Esophagus squamous epithelium (tissue), 5 donors: ENCODE data around the gene BNIP3. TPM values are rescaled to one million over a fixed set of nuclear protein-coding genes. Genes with fewer than 3 reads are reported as not detected.

Source experiments
- DNase-seq: peaks from one replicate; lab custom pipeline; 2025; lab: John Stamatoyannopoulos, UW
- H3K27ac ChIP-seq, 4 donors: fragments of 200-600 bp; sonication (generic); one replicate each; pipeline ENCODE4 v1.5.1; 2016 to 2019; ENCODE audit warnings: mild to moderate bottlenecking in 1 of 4
- H3K27me3 ChIP-seq, 4 donors: fragments of 200-600 bp; sonication (generic); 1 replicate in 3 of 4; 2 replicates in 1 of 4; pipeline versions ENCODE4 v1.5.1 to v1.6.0; 2017 to 2021; ENCODE audit warnings: antibody characterized with exemption in 1 of 4
- H3K36me3 ChIP-seq, 3 donors: fragments of 200-600 bp; sonication (generic); one replicate each; pipeline ENCODE4 v1.5.1; 2016 to 2019
- H3K4me1 ChIP-seq, 3 donors: fragments of 200-600 bp; sonication (generic); one replicate each; pipeline ENCODE4 v1.5.1; 2017 to 2019
- H3K4me3 ChIP-seq, 4 donors: fragments of 200-600 bp; sonication (generic); 1 replicate in 3 of 4; 2 replicates in 1 of 4; pipeline ENCODE4 v1.5.1; 2016 to 2019; ENCODE audit warnings: mild to moderate bottlenecking in 2 of 4, moderate library complexity in 1 of 4
- H3K9me3 ChIP-seq, 3 donors: fragments of 200-600 bp; sonication (generic); one replicate each; pipeline ENCODE4 v1.5.1; 2016 to 2019
- CTCF ChIP-seq, 6 experiments: fragments of 450-650 bp in 4 of 6; fragments of 200-600 bp in 2 of 6; sonication (generic) in 2 of 6; IDR thresholded peaks; one replicate each; pipeline ENCODE4 v1.5.1; 2016 to 2019; ENCODE audit warnings: antibody characterized with exemption in 6 of 6, mild to moderate bottlenecking in 4 of 6, moderate library complexity in 4 of 6
- POLR2A ChIP-seq, 4 donors: fragments of 450-650 bp; IDR thresholded peaks; one replicate each; pipeline ENCODE4 v1.6.1; 2017; ENCODE audit warnings: antibody characterized with exemption in 4 of 4, mild to moderate bottlenecking in 4 of 4, moderate library complexity in 3 of 4
- WGBS, 2 donors: methylation state at CpG; one replicate each; pipeline ENCODE4 v1.1.5; 2018; 5-methylcytosine and 5-hydroxymethylcytosine counted together
- intact Hi-C: fragments of 100-400 bp; cut with DNase I; formaldehyde crosslinking; loops from one replicate; pipeline ENCODE4 v1.15.0; 2022
- total RNA-seq, 4 donors: library from RNA; depleted of rRNA; stranded (reverse); fragments of >200 nt; gene quantifications; one replicate each; pipeline ENCODE4 v1.1.0, GENCODE V29; 2016
- donor health status: DM: yes; HTN: yes; CAD: no.

The BNIP3 gene
- total RNA-seq, 4 donors from 2014 or later: 35.2 to 83.8 (median 73.9) TPM

DNA sequence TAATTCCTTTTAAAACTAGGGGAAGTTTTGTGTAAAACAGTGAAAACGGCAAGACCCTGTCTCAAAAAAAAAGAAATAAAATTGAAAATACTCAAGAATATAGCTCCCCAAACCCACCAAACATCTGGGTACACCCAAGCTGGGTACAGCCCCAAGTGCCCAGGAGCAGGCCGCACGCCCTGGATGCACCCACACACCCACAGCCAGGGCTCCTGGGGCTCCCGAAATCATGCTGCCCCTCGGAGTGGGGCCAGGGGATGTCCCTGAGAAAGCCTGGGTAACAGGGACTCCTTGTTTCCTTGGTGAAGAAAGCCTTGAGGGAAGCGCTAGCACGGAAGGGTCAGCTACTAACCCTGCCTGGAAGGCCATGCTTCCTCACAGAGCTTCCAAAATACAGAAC is 10.1 kb downstream of the BNIP3 start:
- no peaks in the 10 kb centered on the region for H3K9me3 ChIP-seq
- 79 to 100% methylated on average over 3 to 5 of the region's 7 CpGs for WGBS, 2 donors
- no peak for DNase-seq
- intact Hi-C loops: no loop called here
- no peak for TF ChIP-seq CTCF (IDR thresholded peaks at IDR 0.05)
- no peak for TF ChIP-seq POLR2A (IDR thresholded peaks at IDR 0.05)
- peaks cover 0 to 14% (median 6%) of the 10 kb centered on the region in 3 donors for H3K4me1 ChIP-seq
- peaks cover 0 to 65% (median 17%) of the 10 kb centered on the region in 3 donors for H3K36me3 ChIP-seq
- no peaks in the 10 kb centered on the region for H3K27me3 ChIP-seq
- H3K4me3 ChIP-seq: no peak overlapping the region
- no peak overlapping the region for H3K27ac ChIP-seq

- WGBS, 2 donors: 85 to 92% methylated on average over 9 to 11 of the region's 18 CpGs
- H3K36me3 ChIP-seq: peaks cover 0 to 72% (median 17%) of the 10 kb centered on the region in 3 donors
Observed at GRCh38 chr10:131970946-131971345, 10.8 kb downstream of the BNIP3 start.

GRCh38 chr10:131968949-131969348 is 12.8 kb downstream of the BNIP3 start:
- TF ChIP-seq CTCF (IDR thresholded peaks at IDR 0.05) (no peak), POLR2A (IDR thresholded peaks at IDR 0.05) (no peak)
- no peaks in the 10 kb centered on the region for H3K27me3 ChIP-seq
- no peaks in the 10 kb centered on the region for H3K9me3 ChIP-seq
- H3K36me3 ChIP-seq: peaks cover 0 to 86% (median 17%) of the 10 kb centered on the region in 3 donors
- no peak overlapping the region for H3K4me3 ChIP-seq
- DNase-seq: no peak
- no peak overlapping the region for H3K27ac ChIP-seq
- WGBS, 2 donors: 92 to 98% methylated on average over 8 to 9 of the region's 13 CpGs
- intact Hi-C loops: no loop called here
- peaks cover 0 to 14% (median 6%) of the 10 kb centered on the region in 3 donors for H3K4me1 ChIP-seq

More at GRCh38 chr10:131970946-131971345, 10.8 kb downstream of the BNIP3 start:
- H3K9me3 ChIP-seq: no peaks in the 10 kb centered on the region
- DNase-seq: no peak
- peaks cover 0 to 14% (median 6%) of the 10 kb centered on the region in 3 donors for H3K4me1 ChIP-seq
- TF ChIP-seq POLR2A (IDR thresholded peaks at IDR 0.05) (no peak), CTCF (IDR thresholded peaks at IDR 0.05) (no peak)
- no peaks in the 10 kb centered on the region for H3K27me3 ChIP-seq
- H3K27ac ChIP-seq: no peak overlapping the region
- intact Hi-C loops: no loop called here
- no peak overlapping the region for H3K4me3 ChIP-seq

DNA sequence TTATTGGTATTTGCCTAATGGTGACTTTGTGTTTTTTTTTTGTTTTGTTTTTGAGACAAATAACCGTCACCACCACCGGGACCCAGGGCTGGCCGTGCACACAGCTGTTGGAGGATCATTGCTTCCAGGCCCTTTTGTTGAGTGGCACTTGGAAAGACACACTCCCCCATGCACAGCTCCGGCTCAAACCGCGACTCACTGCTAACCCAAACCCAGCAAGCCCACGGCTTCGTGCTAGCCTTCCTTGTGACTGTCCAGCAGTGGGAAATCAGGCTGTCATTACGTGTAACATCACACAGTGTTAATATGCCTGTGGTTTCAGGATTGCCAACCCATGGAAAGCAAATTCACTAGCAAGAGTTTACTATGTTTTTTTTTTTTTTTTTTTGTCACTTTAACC is 17.4 kb downstream of the BNIP3 start:
- intact Hi-C loops: no loop called here
- Histone ChIP-seq H3K4me1 (no peaks in the 10 kb centered on the region), H3K4me3 (no peak overlapping the region), H3K36me3 (peaks cover 0 to 66% (median 10%) of the 10 kb centered on the region in 3 donors), H3K9me3 (no peaks in the 10 kb centered on the region), H3K27me3 (no peaks in the 10 kb centered on the region), H3K27ac (no peak overlapping the region)
- WGBS, 2 donors: 89 to 95% methylated on average over 9 of the region's 9 CpGs
- TF ChIP-seq POLR2A (IDR thresholded peaks at IDR 0.05): no peak
- TF ChIP-seq CTCF (IDR thresholded peaks at IDR 0.05): no peak
- no peak for DNase-seq

GRCh38 chr10:131963811-131964210 is 17.9 kb downstream of the BNIP3 start:
- intact Hi-C loops: no loop called here
- Histone ChIP-seq H3K9me3 (no peaks in the 10 kb centered on the region), H3K4me1 (no peaks in the 10 kb centered on the region), H3K27me3 (no peaks in the 10 kb centered on the region), H3K36me3 (peaks cover 0 to 66% (median 6%) of the 10 kb centered on the region in 3 donors), H3K27ac (no peak overlapping the region), H3K4me3 (no peak overlapping the region)
- no peak for DNase-seq
- no peak for TF ChIP-seq CTCF (IDR thresholded peaks at IDR 0.05)
- WGBS, 2 donors: 83 to 84% methylated on average over 9 of the region's 9 CpGs
